ENCODE measurements around the gene PLPP4. TPM values are rescaled to one million over a fixed set of nuclear protein-coding genes. Genes with fewer than 3 reads are reported as not detected.

The PLPP4 gene
- total RNA-seq, 1 experiment from 2014 or later, result 1.7 TPM

DNA sequence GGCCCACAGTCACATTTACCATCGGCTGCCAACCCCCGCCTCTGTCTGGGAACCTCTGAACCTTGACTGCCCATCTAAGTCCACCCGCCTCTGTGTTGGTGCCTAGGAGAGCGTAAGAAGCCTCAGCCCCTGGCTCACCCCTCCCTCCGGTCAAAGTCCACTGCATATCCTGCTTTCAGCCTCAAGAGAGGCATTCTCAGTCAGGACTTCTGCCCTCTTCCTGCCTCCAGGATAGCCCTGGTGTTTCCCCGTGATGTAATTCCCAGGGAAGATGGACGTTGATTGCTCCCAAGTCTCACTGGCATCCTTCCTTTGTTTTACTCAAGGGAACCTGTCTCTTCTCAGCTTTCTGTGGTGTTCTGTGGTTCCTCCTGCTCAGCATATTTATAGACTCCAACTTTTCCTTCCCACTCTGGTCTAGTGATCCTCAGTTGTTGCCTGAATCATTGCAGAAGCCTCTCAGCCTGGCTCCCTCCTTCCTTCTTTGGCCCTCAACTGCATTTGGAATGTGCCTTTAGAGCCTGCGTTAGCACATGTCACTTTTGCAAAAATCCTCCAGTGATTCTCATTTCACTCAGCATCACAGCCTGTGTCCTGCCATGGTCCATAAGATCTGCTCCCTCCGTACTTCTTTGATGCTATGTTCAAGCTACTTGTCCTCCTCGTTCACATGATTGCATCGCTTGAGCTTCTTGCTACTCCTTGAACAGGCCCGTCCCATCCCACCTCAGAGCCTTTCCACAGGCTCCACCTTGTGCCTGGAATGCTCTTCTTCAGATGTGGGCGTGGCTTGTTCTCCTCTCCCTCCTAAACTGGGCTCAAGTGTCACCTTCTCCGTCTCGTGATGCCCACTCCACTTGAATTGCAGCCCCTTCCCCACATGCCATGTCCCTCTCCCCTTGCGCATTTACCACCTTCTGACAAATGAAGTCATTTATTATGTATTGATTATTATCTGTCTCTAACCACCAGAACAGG, 124.2 kb downstream of the PLPP4 start:
- in situ Hi-C loops (cut with HindIII; ENCODE audit: low pct_unique_long_range_greater_than_20kb, low sequenced_read_pairs), result no loop called here
- no peak for DNase-seq (ENCODE audit: low read depth, low spot score)

DNA sequence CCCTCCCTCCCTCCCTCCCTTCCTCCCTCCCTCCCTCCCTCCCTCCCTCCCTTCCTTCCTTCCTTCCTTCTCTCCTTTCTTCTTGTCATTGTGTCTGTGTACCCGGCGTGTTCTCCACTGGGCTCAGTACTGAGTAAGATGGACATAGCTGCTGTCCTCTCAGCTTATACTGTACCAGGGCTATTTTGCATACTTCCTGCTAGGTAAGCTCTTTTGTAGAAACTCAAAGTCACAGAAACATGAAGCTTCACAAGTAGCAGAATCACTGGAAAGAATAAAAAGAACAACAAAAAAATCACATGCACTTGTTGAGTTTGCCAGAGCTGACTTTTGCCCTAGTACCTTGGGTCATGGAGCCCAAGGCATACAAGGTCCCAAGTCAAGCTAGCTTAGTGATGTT, 125.7 kb downstream of the PLPP4 start:
- DNase-seq (ENCODE audit: low read depth, low spot score), result no peak
- in situ Hi-C loops (cut with HindIII; ENCODE audit: low pct_unique_long_range_greater_than_20kb, low sequenced_read_pairs), result no loop called here

DNA sequence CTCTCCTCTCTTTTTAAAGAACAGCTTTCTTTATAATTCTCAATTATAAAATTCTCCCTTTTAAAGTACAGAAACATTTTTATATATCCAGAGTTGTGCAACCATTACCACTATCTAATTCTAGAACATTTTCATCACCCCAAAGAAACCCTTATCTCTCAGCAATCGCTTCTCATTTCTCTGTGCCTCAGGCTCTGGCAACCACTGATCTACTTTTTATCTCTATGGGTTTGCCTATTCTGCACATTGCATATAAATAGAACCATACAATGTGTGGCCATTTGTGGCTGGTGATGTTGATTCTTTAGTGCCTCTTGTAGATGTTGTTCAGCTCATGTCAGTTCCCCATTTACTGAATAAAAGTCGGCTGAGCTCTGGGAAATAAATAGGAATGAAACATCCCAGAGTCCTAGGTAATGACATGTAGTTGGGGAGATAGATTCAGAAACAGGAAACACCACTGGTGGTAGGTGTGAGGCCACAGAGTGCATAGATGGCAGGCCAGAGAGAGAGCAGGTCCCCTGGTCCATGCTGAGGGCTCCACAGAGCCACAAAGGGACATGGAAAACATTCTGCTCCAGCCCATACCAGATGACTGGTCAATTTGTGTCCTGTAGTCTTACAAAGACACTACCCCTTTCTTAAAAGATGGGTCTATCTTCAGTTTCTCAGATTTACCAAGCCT, 126.5 kb downstream of the PLPP4 start:
- no peak for DNase-seq (ENCODE audit: low read depth, low spot score)
- in situ Hi-C loops (cut with HindIII; ENCODE audit: low pct_unique_long_range_greater_than_20kb, low sequenced_read_pairs), result no loop called here

DNA sequence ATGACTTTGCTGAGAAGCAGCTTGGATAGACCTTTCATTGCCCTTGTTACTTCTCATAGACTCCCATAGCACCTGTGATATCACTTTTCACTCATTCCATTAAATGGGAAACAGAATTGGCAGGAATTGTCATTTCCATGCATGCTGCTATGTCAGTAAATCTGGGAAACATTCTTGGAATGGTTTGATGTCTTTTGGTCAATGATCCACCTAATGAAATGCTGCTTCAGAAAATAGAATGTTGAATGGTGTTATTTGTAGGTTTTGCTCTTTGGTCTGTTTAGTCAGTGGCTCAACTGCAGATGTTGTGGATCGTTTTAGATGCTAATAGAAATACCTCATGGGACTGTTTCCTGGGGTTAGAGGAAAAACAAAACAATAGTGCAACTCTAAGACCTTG, 127.8 kb downstream of the PLPP4 start:
- no peak for DNase-seq (ENCODE audit: low read depth, low spot score)
- in situ Hi-C loops (cut with HindIII; ENCODE audit: low pct_unique_long_range_greater_than_20kb, low sequenced_read_pairs), result no loop called here

DNA sequence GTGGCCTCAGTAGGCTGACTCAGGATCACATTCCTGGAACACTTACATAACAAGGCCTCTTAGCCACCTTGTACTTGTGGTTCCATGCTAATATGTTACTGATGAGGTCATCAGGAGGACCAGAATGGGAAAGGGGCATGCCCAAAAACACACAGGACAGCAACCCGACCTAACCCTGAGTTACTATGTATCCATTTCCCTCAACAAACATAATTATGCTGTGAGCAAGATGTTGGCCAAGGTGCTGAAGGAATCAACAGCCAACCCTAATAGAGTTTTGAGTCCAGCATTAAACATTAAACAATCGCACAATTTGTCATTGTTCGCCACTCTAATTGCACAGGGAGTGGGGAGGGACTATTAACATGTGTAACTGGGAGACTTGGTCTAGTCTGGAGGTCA, 129.4 kb downstream of the PLPP4 start:
- in situ Hi-C loops (cut with HindIII; ENCODE audit: low pct_unique_long_range_greater_than_20kb, low sequenced_read_pairs), result no loop called here
- DNase-seq (ENCODE audit: low read depth, low spot score), result no peak

DNA sequence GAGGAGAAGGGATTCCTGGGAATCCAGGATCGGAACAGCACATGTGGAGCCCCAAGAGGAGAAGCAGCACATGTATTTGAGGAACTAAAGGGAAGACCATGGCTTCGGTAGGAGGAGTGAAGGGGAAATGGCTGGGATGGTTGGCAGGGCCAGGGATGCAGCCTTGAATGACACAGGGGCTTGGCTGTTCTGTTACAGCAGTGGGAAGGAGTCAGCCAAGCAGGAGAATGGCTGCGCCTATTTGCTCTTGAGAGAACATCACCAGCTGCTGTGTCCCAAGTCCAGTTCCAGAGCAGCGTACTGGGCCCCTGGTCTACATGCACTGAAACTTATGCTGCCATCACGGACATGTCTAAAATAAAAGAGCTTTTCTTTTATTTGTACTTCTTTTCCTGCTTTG, 130.0 kb downstream of the PLPP4 start:
- in situ Hi-C loops (cut with HindIII; ENCODE audit: low pct_unique_long_range_greater_than_20kb, low sequenced_read_pairs), result no loop called here
- DNase-seq (ENCODE audit: low read depth, low spot score), result no peak

DNA sequence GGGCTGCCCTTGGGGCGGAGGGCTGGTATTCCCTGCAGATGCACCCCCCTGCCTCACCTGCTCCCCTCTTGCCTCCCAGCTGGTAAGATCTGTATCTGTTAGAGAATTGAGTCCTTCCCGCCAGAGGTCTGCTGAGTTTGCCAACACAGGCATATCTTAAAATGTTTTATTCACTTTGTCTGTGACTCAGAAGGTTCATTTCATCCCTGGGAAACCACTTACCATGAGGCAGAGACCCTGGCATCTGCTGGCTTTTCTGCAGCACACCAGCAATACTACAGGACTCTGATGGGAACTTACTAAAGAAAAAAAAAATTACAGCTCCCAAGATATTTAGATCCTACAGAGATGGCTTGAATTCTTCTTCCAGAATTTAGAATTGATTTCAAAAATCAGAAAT, 131.3 kb downstream of the PLPP4 start:
- DNase-seq (ENCODE audit: low read depth, low spot score), result no peak
- in situ Hi-C loops (cut with HindIII; ENCODE audit: low pct_unique_long_range_greater_than_20kb, low sequenced_read_pairs), result no loop called here

DNA sequence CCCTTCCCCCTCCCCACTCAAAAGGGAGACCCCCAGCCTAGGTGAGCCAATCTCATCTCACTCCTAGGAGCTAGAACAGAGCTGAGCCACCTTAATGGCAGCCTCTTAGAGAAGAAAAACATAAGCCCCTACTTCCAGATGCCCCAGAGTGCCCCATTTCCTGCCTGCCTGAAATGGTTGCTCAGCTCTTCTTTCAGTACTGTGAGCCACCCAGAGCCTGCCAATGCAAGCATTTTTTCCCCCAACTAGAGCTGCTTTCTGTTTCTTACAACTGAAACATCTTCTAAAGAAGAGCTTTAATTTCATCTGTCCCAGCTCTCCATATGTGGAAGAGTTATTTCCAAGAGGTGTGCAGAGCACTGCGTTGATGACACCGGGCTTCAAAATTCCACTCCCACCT, 136.7 kb downstream of the PLPP4 start:
- in situ Hi-C loops (cut with HindIII; ENCODE audit: low pct_unique_long_range_greater_than_20kb, low sequenced_read_pairs), result no loop called here
- DNase-seq (ENCODE audit: low read depth, low spot score), result no peak

DNA sequence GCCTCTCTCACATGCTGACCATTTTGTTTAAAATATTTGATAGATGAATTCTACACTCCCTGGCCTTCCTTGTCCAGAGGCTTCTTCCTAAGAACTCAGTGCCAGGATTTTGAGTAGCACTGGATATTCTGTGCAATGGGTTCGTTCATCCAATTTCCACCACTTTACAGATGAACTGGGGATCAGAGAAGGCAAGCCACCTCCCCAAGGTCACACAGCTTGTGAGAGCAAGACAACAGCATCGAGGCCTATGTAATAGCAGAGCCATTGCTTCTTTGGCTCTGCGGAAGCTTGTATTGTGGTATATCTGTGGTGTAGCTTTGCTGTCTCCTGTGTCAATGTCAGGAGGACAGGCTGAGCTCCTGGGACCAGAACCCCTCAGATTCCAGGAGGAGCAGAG, 140.9 kb downstream of the PLPP4 start:
- in situ Hi-C loops (cut with HindIII; ENCODE audit: low pct_unique_long_range_greater_than_20kb, low sequenced_read_pairs), result no loop called here
- DNase-seq (ENCODE audit: low read depth, low spot score), result no peak

DNA sequence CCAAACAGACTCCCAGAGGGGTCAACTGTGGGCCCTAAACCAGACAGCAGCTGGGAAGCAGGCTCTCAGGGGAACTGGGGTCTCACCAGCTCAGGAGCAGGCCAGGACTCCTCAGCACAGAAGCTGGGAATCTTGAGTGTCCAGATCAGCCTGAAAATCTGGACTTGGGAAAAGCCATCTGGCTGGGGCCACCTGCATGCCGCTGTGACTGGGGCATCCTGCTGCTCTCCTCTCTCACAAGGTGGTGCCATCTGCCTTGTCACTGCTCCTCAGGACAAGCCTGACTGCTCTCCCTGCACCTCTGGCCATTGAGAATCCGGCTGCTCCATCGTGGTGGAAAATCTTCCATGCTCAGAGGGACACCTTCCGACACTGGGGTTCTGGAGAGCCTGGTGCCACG, 141.4 kb downstream of the PLPP4 start:
- in situ Hi-C loops (cut with HindIII; ENCODE audit: low pct_unique_long_range_greater_than_20kb, low sequenced_read_pairs), result no loop called here

DNA sequence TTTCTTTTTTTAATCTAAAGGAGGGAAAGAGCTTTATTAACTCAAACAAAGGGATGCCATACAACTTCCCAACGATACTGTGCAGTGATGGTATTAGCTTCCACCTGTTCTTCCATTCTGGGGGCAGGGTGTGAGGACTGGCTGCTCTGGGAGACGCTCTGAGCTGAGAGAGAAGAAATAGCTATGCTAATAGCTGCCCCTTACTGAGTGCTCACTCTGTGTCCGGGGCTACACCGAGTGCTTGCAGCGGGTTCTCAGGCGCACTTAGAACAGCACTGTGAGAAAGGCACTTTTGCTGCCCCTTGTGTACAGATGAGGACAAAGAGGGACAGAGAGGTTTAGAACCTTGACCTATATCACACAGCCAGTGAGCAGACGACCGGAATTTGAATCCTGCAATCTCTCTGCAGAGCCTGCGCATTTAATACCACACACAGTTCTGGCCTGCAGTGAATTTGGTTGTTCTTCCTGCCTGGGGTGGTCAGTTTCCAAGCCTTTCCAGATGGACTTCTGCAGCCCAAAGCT, 142.2 kb downstream of the PLPP4 start:
- no peak for DNase-seq (ENCODE audit: low read depth, low spot score)
- in situ Hi-C loops (cut with HindIII; ENCODE audit: low pct_unique_long_range_greater_than_20kb, low sequenced_read_pairs), result no loop called here

More for the DNA sequence above, 141.4 kb downstream of the PLPP4 start:
- DNase-seq (ENCODE audit: low read depth, low spot score), result no peak

DNA sequence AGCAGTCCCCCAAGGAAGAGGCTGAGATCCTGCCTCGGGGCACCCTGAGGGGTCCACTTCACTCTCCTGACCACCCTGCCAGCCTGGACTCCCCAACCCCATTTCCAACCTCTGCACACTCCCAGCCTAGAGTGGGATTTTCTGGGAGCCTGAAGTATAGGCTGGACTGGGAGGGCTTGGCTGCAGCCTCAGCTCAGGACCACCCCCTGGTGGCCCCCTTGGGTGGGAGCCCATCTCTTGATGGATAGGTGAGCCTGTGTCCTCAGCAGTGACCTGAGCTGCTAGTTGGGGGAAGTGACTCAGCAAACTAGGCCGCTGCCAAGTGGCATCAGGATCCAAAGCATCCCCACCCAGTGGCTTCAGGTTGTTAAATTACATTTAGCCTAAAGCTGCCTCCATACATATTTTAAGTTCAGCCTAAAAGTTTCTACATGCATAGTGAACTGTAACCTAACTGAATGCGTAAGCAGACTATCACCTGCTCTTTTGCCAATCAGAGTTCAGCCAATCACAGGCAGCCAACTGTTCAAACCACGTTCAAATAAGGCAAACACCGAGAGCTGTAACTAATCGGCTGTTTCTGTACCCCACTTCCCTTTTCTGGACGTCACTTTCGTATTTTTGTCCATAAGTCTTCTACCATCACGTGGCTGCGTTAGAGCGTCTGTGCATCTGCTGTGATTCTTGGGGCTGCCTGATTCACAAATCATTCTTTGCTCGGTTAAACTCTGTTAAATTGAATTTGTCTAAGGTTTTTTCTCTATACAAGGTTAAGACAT, 144.0 kb downstream of the PLPP4 start:
- DNase-seq (ENCODE audit: low read depth, low spot score), result peak; percentile 3
- in situ Hi-C loops (cut with HindIII; ENCODE audit: low pct_unique_long_range_greater_than_20kb, low sequenced_read_pairs), result no loop called here

DNA sequence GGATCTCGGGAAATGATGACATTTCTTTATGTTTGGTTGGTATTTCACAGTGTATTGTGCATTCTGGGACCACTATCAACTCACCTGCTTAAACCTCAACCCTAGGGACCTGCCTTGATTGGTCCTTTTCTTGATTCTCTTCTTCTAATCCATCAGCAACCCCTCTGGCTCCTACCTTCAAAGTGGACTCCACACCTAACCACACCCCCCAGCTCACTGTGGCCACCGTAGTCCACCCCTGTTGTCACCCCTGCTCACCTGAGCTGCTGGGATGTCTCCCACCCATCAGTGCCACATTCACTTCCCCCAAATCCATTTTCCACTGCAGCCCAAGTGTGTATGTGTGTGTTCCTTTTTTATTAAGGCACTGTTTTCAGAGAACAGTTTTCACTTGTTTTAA, 145.0 kb downstream of the PLPP4 start:
- no peak for DNase-seq (ENCODE audit: low read depth, low spot score)
- in situ Hi-C loops (cut with HindIII; ENCODE audit: low pct_unique_long_range_greater_than_20kb, low sequenced_read_pairs), result no loop called here

DNA sequence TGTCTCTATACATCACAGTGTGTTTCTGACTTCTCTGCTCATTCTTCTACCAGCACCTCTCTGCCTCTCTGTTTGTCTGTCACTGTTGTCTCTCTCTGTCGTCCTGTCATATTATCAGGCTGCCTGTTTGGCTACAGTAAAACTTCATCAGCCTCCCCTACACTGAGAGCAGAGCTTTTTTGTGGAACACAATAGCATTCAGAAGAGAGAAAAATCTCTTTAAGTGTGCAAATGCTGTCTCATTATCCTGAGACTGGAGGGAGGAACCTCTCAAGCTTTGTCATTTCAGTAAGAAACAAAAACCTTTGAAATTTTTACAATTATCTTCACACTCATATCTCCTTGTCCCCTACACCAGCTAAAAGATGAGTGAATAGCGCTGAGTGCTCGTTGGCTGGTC, 148.4 kb downstream of the PLPP4 start:
- DNase-seq (ENCODE audit: low read depth, low spot score), result no peak

DNA sequence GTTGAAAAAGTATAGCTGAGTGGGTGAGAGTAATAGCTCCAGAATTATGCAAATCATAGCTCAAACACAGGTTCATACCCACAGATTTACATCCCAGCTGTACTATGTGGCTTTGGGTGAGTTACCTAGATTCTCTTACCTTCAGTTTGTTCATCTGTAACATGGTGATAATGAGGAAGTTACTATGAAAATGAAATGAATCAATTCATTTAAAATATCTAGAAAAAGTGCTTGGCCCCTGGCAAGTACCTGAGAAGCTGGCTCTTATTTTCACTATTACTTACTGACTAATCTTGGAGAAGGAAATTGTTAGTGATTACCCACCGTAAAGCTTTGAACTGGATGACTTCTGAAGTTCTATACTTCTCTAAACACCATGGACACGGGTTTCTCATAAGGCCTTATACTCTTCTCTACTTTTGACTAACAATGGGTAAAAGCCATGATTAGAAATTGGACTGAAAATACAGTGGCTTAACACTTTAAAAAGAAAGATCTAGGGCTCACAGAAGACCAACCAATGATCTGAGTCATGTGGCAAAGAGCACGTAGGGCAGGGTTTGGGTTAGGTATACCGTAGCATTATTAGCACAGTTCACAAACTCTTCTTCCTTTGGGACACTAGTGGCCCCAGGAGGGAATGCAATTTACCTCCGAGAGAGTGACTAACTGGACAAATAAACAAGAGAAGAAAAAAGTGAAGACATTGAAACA, 149.2 kb downstream of the PLPP4 start:
- in situ Hi-C loops (cut with HindIII; ENCODE audit: low pct_unique_long_range_greater_than_20kb, low sequenced_read_pairs), result no loop called here
- no peak for DNase-seq (ENCODE audit: low read depth, low spot score)

More for the DNA sequence above, 148.4 kb downstream of the PLPP4 start:
- in situ Hi-C loops (cut with HindIII; ENCODE audit: low pct_unique_long_range_greater_than_20kb, low sequenced_read_pairs), result no loop called here

DNA sequence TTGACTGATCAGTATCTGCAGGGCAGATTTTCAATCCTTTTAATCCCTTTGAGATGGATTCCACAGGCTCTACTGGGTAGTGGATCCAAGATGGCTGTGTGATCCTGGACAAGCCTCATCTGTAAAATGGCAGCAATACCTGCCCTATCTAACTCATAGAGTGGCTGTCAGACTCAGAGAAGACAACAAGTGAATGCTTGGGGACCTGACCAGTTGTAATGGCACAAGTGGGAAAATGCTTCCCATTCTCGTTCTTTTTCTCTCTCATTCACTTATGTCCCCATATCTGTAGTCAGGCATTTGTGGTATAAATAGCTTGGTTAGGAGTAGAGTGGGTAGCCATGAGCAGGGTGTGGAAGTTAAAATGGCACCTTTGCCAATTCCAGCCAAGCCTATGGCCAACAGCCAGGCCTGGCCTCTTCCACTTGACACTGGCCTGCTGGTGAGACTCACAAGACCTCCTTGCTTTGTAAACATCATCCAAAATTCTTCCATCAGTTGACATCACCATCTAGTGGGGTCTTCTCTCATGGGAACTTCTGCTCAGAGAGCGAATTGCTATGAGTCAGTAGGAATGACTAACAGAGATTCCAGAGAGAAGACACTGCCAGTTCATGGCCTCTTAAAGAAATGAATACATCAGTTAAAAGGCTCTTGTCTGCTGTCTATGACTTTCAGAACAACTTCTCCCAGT, 150.1 kb downstream of the PLPP4 start:
- in situ Hi-C loops (cut with HindIII; ENCODE audit: low pct_unique_long_range_greater_than_20kb, low sequenced_read_pairs), result no loop called here

More for the DNA sequence above, 150.1 kb downstream of the PLPP4 start:
- DNase-seq (ENCODE audit: low read depth, low spot score), result no peak

Measured in SK-MEL-5 (cell line).